ENCODE data around the gene LPAR4.

- TF ChIP-seq L3MBTL2 (conservative IDR thresholded peaks at IDR 0.05) (no peak), SUZ12 (IDR thresholded peaks at IDR 0.05) (no peak), FOXK2 (IDR thresholded peaks at IDR 0.05) (no peak), FOXA1 (IDR thresholded peaks at IDR 0.05) (no peak), SP1 (IDR thresholded peaks at IDR 0.05) (no peak), BHLHE40 (IDR thresholded peaks at IDR 0.05; ENCODE audit: borderline replicate concordance) (no peak)
These were observed 451 bp downstream of the LPAR4 start for GRCh38 chrX:78747971-78748370.

Data from HEK293T (cell line).